Hepatocyte (in vitro differentiated cells): ENCODE data around the gene AP2S1.

ENCODE experiments used
- EZH2 ChIP-seq: fragments of 200-600 bp; sonication (generic); IDR thresholded peaks from 2 replicates; pipeline ENCODE4 v1.6.1; 2016; ENCODE audit warnings: antibody characterized with exemption, mild to moderate bottlenecking, borderline replicate concordance
- EZH2phosphoT487 ChIP-seq: fragments of 200-600 bp; sonication (generic); IDR thresholded peaks from one replicate; pipeline ENCODE4 v1.6.1; 2018; ENCODE audit warnings: antibody characterized with exemption, mild to moderate bottlenecking, low read depth, moderate library complexity; ENCODE audit not compliant: unreplicated experiment, severe bottlenecking
- TF ChIP-seq, protein P1 (sequence below): fragments of 200-600 bp; sonication (generic); IDR thresholded peaks from 2 replicates; pipeline ENCODE4 v1.5.1; 2016; ENCODE audit warnings: antibody characterized with exemption, mild to moderate bottlenecking; ENCODE audit not compliant: poor library complexity

GRCh38 chr19:46860125-46860845 is 9.6 kb upstream of the AP2S1 start:
- TF ChIP-seq, protein P1, sequence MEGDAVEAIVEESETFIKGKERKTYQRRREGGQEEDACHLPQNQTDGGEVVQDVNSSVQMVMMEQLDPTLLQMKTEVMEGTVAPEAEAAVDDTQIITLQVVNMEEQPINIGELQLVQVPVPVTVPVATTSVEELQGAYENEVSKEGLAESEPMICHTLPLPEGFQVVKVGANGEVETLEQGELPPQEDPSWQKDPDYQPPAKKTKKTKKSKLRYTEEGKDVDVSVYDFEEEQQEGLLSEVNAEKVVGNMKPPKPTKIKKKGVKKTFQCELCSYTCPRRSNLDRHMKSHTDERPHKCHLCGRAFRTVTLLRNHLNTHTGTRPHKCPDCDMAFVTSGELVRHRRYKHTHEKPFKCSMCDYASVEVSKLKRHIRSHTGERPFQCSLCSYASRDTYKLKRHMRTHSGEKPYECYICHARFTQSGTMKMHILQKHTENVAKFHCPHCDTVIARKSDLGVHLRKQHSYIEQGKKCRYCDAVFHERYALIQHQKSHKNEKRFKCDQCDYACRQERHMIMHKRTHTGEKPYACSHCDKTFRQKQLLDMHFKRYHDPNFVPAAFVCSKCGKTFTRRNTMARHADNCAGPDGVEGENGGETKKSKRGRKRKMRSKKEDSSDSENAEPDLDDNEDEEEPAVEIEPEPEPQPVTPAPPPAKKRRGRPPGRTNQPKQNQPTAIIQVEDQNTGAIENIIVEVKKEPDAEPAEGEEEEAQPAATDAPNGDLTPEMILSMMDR, result no peak
- TF ChIP-seq EZH2phosphoT487 (no peak), EZH2 (no peak)
